SU-DHL-6 (cell line): ENCODE measurements around the gene SOX13.

Experiments used
- H2AFZ ChIP-seq: fragments of 200-600 bp; sonication (generic); 2 replicates; pipeline ENCODE4 v1.6.1; 2014; ENCODE audit warnings: low read depth, mild to moderate bottlenecking, moderate library complexity, mixed read lengths, antibody characterized with exemption, low read length; ENCODE audit not compliant: severe bottlenecking
- H3F3A ChIP-seq: fragments of 200-600 bp; shearing (Covaris generic); 2 replicates; pipeline ENCODE4 v1.6.0; 2016; ENCODE audit warnings: antibody characterized with exemption, mild to moderate bottlenecking; ENCODE audit not compliant: insufficient read depth
- H3K27ac ChIP-seq: fragments of 200-600 bp; sonication (generic); 2 replicates; pipeline ENCODE4 v1.5.1; 2016; ENCODE audit warnings: low read depth, mild to moderate bottlenecking, low read length, moderate library complexity, mixed read lengths
- H3K27me3 ChIP-seq: fragments of 200-600 bp; sonication (generic), shearing (Covaris generic); 2 replicates; pipeline ENCODE4 v1.6.0; 2014; ENCODE audit warnings: mild to moderate bottlenecking, low read length
- H3K36me3 ChIP-seq: fragments of 200-600 bp; sonication (generic); 2 replicates; pipeline ENCODE4 v1.6.1; 2014; ENCODE audit warnings: mild to moderate bottlenecking, low read length, mixed read lengths
- H3K4me2 ChIP-seq: fragments of 300-600, 200-600 bp; shearing (Covaris generic), sonication (generic); 2 replicates; pipeline ENCODE4 v1.6.0; 2014; ENCODE audit warnings: low read length, low read depth, mild to moderate bottlenecking; ENCODE audit not compliant: poor library complexity, severe bottlenecking
- H3K4me3 ChIP-seq: fragments of 200-600 bp; sonication (generic); 2 replicates; pipeline ENCODE4 v1.5.1; 2014; ENCODE audit warnings: antibody characterized with exemption, low read length, mild to moderate bottlenecking, mixed read lengths; ENCODE audit not compliant: insufficient read depth, poor library complexity, severe bottlenecking
- H3K79me2 ChIP-seq: fragments of 200-600 bp; sonication (generic); 2 replicates; pipeline ENCODE4 v1.6.1; 2014; ENCODE audit warnings: mild to moderate bottlenecking, low read length, moderate library complexity; ENCODE audit not compliant: insufficient read depth
- H3K9ac ChIP-seq: fragments of 200-600 bp; sonication (generic); 2 replicates; pipeline ENCODE4 v1.7.0; 2014; ENCODE audit warnings: mild to moderate bottlenecking, low read length
- H3K9me2 ChIP-seq: fragments of 200-600 bp; sonication (generic); replicated peaks from 2 replicates; pipeline ENCODE4 v1.6.1; 2014; ENCODE audit warnings: low read length; ENCODE audit not compliant: insufficient read depth
- H3K9me3 ChIP-seq: fragments of 200-600 bp; sonication (generic); 2 replicates; pipeline ENCODE4 v1.6.1; 2014; ENCODE audit warnings: low read length, mixed read lengths; ENCODE audit not compliant: insufficient read depth
- H4K20me1 ChIP-seq: fragments of 200-600 bp; sonication (generic); 2 replicates; pipeline ENCODE4 v1.6.1; 2014; ENCODE audit warnings: low read depth, mild to moderate bottlenecking, antibody characterized with exemption, low read length, moderate library complexity, mixed read lengths
- CTCF ChIP-seq: fragments of 200-600 bp; sonication (generic); IDR thresholded peaks from one replicate; pipeline ENCODE4 v1.5.1; 2017; ENCODE audit warnings: antibody characterized with exemption, mild to moderate bottlenecking, low read length, moderate library complexity; ENCODE audit not compliant: insufficient read depth, poor library complexity, severe bottlenecking
- EZH2phosphoT487 ChIP-seq: fragments of 200-600 bp; sonication (generic), shearing (Covaris generic); conservative IDR thresholded peaks from 2 replicates; pipeline ENCODE4 v1.6.1; 2018; ENCODE audit warnings: mild to moderate bottlenecking, antibody characterized with exemption, low read length, moderate library complexity, mixed read lengths

The SOX13 gene

GRCh38 chr1:204041803-204042505 lies 31.0 kb upstream of the SOX13 start:
- Histone ChIP-seq H4K20me1 (no peaks in the 10 kb centered on the region), H3K36me3 (no peaks in the 10 kb centered on the region), H3K4me3 (no peak overlapping the region), H3K79me2 (no peaks in the 10 kb centered on the region), H3K9me2 (no peaks in the 10 kb centered on the region), H3K4me2 (no peak overlapping the region), H2AFZ (no peak overlapping the region), H3K27me3 (no peaks in the 10 kb centered on the region), H3F3A (no peaks in the 10 kb centered on the region), H3K9me3 (no peaks in the 10 kb centered on the region), H3K27ac (no peak overlapping the region), H3K9ac (no peak overlapping the region)
- TF ChIP-seq EZH2phosphoT487, result no peak
- TF ChIP-seq CTCF, result no peak

- no peak overlapping the region for H2AFZ ChIP-seq
- TF ChIP-seq EZH2phosphoT487, result no peak
- TF ChIP-seq CTCF, result no peak
- no peak overlapping the region for H3K27ac ChIP-seq
- H3K9ac ChIP-seq, result no peak overlapping the region
- H4K20me1 ChIP-seq, result no peaks in the 10 kb centered on the region
- no peaks in the 10 kb centered on the region for H3K36me3 ChIP-seq
- H3K4me3 ChIP-seq, result no peak overlapping the region
- no peaks in the 10 kb centered on the region for H3K9me2 ChIP-seq
- H3K79me2 ChIP-seq, result no peaks in the 10 kb centered on the region
- no peaks in the 10 kb centered on the region for H3K9me3 ChIP-seq
- H3K4me2 ChIP-seq, result no peak overlapping the region
- H3F3A ChIP-seq, result no peaks in the 10 kb centered on the region
- no peaks in the 10 kb centered on the region for H3K27me3 ChIP-seq
Measured at GRCh38 chr1:204042516-204042915, 30.4 kb upstream of the SOX13 start.

- no peaks in the 10 kb centered on the region for H3K79me2 ChIP-seq
- H3K27ac ChIP-seq, result no peak overlapping the region
- no peaks in the 10 kb centered on the region for H4K20me1 ChIP-seq
- H2AFZ ChIP-seq, result no peak overlapping the region
- H3K27me3 ChIP-seq, result no peaks in the 10 kb centered on the region
- H3F3A ChIP-seq, result no peaks in the 10 kb centered on the region
- H3K9ac ChIP-seq, result no peak overlapping the region
- H3K4me3 ChIP-seq, result no peak overlapping the region
- TF ChIP-seq CTCF, result no peak
- no peak for TF ChIP-seq EZH2phosphoT487
- H3K4me2 ChIP-seq, result no peak overlapping the region
- no peaks in the 10 kb centered on the region for H3K9me2 ChIP-seq
- no peaks in the 10 kb centered on the region for H3K36me3 ChIP-seq
- H3K9me3 ChIP-seq, result no peaks in the 10 kb centered on the region
Measured at GRCh38 chr1:204043680-204044079, 29.2 kb upstream of the SOX13 start.
